AG04449 (cell line): Measurements from ENCODE around the gene SOCS1.

Source experiments
- CTCF ChIA-PET: fragments of 350-600 bp; formaldehyde crosslinking; extraction: SDS; loops from one replicate; lab custom pipeline; 2021; ENCODE audit warnings: antibody characterized with exemption; lab: Yijun Ruan, JAX
- POLR2A ChIA-PET: fragments of 400-600, 350-600 bp; formaldehyde crosslinking; extraction: SDS; loops from one replicate; lab custom pipeline; 2020; ENCODE audit warnings: antibody characterized with exemption, inconsistent platforms; lab: Yijun Ruan, JAX
- DNase-seq: peaks from one replicate; pipeline ENCODE4 v3.0.0-alpha.2; 2010; ENCODE audit warnings: low read depth, low spot score
- H3K4me3 ChIP-seq: 2 replicates; pipeline ENCODE4 v1.5.1; 2011; ENCODE audit warnings: low read depth, mild to moderate bottlenecking, control low read depth, low read length
- TF ChIP-seq, protein P1 (sequence below): IDR thresholded peaks from one replicate; pipeline ENCODE4 v1.5.1; 2011; ENCODE audit warnings: mild to moderate bottlenecking, moderate library complexity, low read length, control low read depth, inconsistent platforms; ENCODE audit not compliant: insufficient read depth; ENCODE audit errors: missing control alignments

Gene SOCS1

DNA sequence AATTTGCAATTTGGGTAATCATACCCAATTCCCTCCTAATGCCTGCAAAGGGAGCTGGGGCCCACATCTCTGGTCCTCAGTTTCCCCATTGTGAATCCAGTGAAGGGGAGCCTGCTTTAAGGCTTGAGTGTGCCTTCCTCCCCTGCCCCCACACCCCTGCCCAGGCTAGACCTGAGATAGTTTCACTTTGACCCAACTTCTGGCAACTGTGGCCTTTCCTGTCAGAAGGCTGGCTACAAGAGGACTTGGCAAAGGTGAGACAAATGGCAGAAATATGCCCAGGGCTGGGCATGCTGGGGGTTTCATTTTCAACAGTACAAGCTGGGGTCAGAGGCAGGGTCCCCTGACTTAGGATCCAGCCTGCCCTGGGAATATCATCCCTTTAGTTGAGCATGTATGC lies 10.0 kb downstream of the SOCS1 start:
- ChIA-PET POLR2A (interaction anchor here (1.9 kb wide), 1 partner anchor 10 kb away, joined by 8 read pairs; the partner anchor contains the start of gene SOCS1), CTCF (interaction anchor here (0.7 to 1.4 kb wide), 4 partner anchors 8 to 282 kb away, joined by 3 to 7 read pairs (median 3); no protein-coding TSS in a partner anchor)
- TF ChIP-seq, protein P1, sequence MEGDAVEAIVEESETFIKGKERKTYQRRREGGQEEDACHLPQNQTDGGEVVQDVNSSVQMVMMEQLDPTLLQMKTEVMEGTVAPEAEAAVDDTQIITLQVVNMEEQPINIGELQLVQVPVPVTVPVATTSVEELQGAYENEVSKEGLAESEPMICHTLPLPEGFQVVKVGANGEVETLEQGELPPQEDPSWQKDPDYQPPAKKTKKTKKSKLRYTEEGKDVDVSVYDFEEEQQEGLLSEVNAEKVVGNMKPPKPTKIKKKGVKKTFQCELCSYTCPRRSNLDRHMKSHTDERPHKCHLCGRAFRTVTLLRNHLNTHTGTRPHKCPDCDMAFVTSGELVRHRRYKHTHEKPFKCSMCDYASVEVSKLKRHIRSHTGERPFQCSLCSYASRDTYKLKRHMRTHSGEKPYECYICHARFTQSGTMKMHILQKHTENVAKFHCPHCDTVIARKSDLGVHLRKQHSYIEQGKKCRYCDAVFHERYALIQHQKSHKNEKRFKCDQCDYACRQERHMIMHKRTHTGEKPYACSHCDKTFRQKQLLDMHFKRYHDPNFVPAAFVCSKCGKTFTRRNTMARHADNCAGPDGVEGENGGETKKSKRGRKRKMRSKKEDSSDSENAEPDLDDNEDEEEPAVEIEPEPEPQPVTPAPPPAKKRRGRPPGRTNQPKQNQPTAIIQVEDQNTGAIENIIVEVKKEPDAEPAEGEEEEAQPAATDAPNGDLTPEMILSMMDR: no peak
- H3K4me3 ChIP-seq: no peak overlapping the region
- no peak for DNase-seq

DNA sequence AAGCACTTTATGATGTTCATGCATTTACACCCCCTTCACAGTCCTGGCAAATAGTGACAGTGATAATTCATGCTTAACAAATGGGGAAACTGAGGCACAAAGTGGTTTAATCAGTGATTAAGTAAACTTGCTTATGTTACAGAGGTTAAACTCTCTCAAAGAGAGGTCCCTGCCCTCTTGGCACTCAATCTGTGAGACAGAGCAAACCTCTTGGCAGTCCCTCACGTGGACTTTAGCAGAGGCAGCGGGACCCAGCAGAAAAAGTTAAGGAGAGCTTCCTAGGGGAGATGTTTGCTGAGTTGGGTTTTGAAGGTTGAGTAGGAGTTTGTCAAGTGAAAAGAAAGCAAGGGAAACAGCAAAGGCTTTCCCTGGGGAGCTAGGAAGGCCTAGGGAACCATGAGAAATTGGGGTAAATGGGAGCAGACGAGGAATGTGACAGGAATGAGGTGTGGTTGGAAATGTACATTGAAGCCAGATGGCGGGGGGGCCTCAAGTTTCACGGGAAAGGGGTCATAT lies 10.7 kb downstream of the SOCS1 start:
- ChIA-PET POLR2A (interaction anchor here (1.9 kb wide), 1 partner anchor 11 kb away, joined by 8 read pairs; the partner anchor contains the start of gene SOCS1), CTCF (interaction anchor here (0.7 to 1.4 kb wide), 4 partner anchors 8 to 281 kb away, joined by 3 to 7 read pairs (median 3); no protein-coding TSS in a partner anchor)
- H3K4me3 ChIP-seq: no peak overlapping the region
- TF ChIP-seq, protein P1: no peak
- no peak for DNase-seq

DNA sequence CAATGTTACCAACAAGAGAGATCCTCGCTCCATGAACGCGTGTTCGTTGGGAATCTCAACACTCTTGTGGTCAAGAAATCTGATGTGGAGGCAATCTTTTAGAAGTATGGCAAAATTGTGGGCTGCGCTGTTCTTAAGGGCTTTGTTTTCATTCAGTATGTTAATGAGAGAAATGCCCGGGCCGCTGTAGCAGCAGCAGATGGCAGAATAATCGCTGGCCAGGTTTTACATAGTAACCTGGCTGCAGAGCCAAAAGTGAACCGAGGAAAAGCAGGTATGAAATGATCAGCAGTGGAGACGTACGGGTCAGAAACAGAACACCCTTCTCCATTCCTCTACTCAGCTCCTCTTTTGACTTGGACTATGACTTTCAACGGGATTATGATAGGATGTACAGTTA lies 13.3 kb downstream of the SOCS1 start:
- DNase-seq: no peak
- ChIA-PET CTCF (interaction anchor here (1.9 kb wide), 1 partner anchor 12 kb away, joined by 9 read pairs; the partner anchor contains the start of gene SOCS1), POLR2A (no interaction called here)
- TF ChIP-seq, protein P1: no peak
- H3K4me3 ChIP-seq: no peak overlapping the region

DNA sequence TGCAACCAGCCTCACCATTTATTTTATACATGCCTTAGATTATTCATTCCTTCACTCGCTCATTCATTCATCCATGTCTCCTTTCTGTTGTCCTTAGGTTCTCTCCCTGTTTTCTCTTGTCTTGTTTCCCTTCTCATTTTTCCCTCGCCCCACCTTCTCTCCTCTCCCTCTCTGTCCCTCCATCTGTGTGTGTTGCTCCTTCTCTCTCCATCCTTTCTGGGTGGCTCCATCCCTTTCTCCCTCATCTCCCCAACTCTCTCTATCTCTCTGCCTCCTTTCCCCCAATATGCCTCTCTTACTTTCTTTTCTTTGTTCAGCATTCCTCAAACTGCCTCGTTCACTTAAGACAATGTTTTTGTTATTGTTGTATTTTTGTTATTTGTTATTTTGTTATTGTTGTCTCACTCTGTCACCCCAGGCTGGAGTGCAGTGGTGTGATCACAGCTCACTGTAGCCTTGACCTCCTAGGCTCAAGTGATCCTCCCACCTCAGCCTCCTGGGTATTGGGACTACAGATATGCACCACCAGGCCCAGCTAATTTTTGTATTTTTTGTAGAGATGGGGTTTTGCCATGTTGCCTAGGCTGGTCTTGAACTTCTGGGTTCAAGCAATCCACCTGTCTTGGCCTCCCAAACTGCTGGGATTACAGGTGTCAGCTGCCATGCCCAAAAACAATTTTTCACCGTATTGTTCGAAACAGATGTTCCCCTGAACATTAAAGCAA lies 14.4 kb downstream of the SOCS1 start:
- TF ChIP-seq, protein P1: no peak
- ChIA-PET POLR2A (no interaction called here), CTCF (interaction anchor here (1.9 kb wide), 1 partner anchor 13 kb away, joined by 9 read pairs; the partner anchor contains the start of gene SOCS1)
- no peak for DNase-seq
- no peak overlapping the region for H3K4me3 ChIP-seq

DNA sequence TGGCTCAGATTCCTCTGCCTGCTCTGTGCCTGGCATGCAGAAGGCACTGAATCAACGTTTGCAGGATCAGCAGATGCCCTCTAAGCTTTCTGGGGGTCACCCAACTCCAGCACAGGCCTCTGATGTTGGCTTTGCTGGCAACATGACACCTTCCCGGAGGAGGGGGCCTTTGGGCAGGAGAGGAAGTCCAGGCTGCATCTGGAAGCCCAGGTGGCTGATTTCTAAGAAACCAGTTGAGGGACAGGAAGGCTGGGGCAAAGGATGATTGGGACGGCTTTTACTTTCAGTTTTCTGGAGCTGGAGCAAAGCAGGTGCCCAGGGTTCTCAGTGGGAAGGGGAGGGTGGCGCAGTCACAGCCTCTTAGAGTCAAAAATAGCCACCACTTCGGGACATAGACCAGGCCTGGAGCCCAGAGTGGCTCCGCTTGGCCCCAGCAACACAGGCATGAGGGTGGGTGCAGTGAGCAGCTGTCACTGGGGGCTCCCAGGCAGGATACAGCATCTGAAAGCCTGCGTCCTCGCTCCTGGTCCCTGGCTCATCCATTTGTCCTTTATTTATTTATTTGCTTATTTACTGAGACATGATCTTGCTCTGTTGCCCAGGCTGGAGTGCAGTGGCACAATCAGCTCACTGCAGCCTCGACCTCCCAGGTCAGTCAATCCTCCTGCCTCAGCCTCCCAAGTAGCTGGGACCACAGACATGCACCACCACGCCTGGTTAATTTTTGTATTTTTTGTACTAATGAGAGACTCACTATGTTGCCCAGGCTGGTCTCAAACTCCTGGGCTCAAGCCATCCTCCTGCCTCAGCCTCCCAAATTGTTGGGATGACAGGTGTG lies 15.1 kb downstream of the SOCS1 start:
- POLR2A ChIA-PET: interaction anchor here (0.7 kb wide), 1 partner anchor 93 kb away, joined by 3 read pairs; no protein-coding TSS in a partner anchor
- no peak overlapping the region for H3K4me3 ChIP-seq
- CTCF ChIA-PET: interaction anchor here (0.6 kb wide), 1 partner anchor 270 kb away, joined by 3 read pairs; no protein-coding TSS in a partner anchor
- no peak for DNase-seq
- TF ChIP-seq, protein P1: no peak
